Activated T-helper 17 cell treated with anti-CD3 and anti-CD28 coated beads, Interleukin-2, amount 50 U/mL, for 72 hours (primary cell): ENCODE results near the gene AWAT1. TPM values are rescaled to one million over a fixed set of nuclear protein-coding genes. Genes with fewer than 3 reads are reported as not detected.
"Not testable (repeated sequence)": the region's sequence is repeated elsewhere in the genome, so short reads cannot be mapped to it uniquely, and the experiment has no call there.

Source experiments
- ATAC-seq: fragments of 150-1000 bp; cut with Tn5 transposase; replicated peaks from 2 replicates; pipeline ENCODE4 v1.10.0; 2021; ENCODE audit warnings: mild to moderate bottlenecking, moderate library complexity
- H3K27ac Mint-ChIP-seq: one replicate; pipeline ENCODE4 v1.8.0; 2022; ENCODE audit warnings: mixed read lengths
- H3K27me3 Mint-ChIP-seq: one replicate; pipeline ENCODE4 v1.8.0; 2022; ENCODE audit warnings: mixed read lengths
- H3K36me3 Mint-ChIP-seq: one replicate; pipeline ENCODE4 v1.8.0; 2022; ENCODE audit warnings: low read depth, mild to moderate bottlenecking, mixed read lengths
- H3K4me1 Mint-ChIP-seq: one replicate; pipeline ENCODE4 v1.8.0; 2022; ENCODE audit warnings: mixed read lengths
- H3K4me3 Mint-ChIP-seq: one replicate; pipeline ENCODE4 v1.8.0; 2022; ENCODE audit warnings: mild to moderate bottlenecking, mixed read lengths
- H3K9me3 Mint-ChIP-seq: one replicate; pipeline ENCODE4 v1.8.0; 2022; ENCODE audit warnings: mixed read lengths
- total RNA-seq, 2 donors: library from RNA; stranded (reverse); gene quantifications; one replicate each; pipeline ENCODE4 v1.2.3, GENCODE V29; 2022

The AWAT1 gene
- not detected for total RNA-seq

- Mint-ChIP-seq H3K27ac (no peak within 1 kb of the TSS), H3K9me3 (no peaks in the 10 kb centered on the region), H3K36me3 (no peaks in the 10 kb centered on the region), H3K27me3 (peaks cover 3% of the 10 kb centered on the region), H3K4me1 (no peaks in the 10 kb centered on the region), H3K4me3 (no peak within 1 kb of the TSS)
- no peak for ATAC-seq
Measured at GRCh38 chrX:70234355-70234754, at the start of gene AWAT1. AWAT1 (plus strand) TSS chrX:70234655; CDS start chrX:70234696, 41 bp downstream.

GRCh38 chrX:70190225-70190624, 44.2 kb upstream of the AWAT1 start:
- H3K27me3 Mint-ChIP-seq, result peaks cover 6% of the 10 kb centered on the region
- no peak for ATAC-seq
- H3K9me3 Mint-ChIP-seq, result peaks cover 7% of the 10 kb centered on the region
- peaks cover 6% of the 10 kb centered on the region for H3K36me3 Mint-ChIP-seq
- H3K27ac Mint-ChIP-seq, result no peak overlapping the region
- no peak overlapping the region for H3K4me3 Mint-ChIP-seq
- no peaks in the 10 kb centered on the region for H3K4me1 Mint-ChIP-seq

- peak; percentile 85 for ATAC-seq
- Mint-ChIP-seq H3K27me3 (no peaks in the 10 kb centered on the region), H3K36me3 (no peaks in the 10 kb centered on the region), H3K4me1 (no peaks in the 10 kb centered on the region), H3K27ac (no peak overlapping the region), H3K9me3 (no peaks in the 10 kb centered on the region), H3K4me3 (peak overlapping the region; percentile 1)
Measured at GRCh38 chrX:70196961-70197720, 37.3 kb upstream of the AWAT1 start.

- H3K36me3 Mint-ChIP-seq, result no peaks in the 10 kb centered on the region
- H3K9me3 Mint-ChIP-seq, result no peaks in the 10 kb centered on the region
- no peaks in the 10 kb centered on the region for H3K27me3 Mint-ChIP-seq
Measured at GRCh38 chrX:70201732-70202131, 32.7 kb upstream of the AWAT1 start.

GRCh38 chrX:70208479-70208878, 26.0 kb upstream of the AWAT1 start:
- Mint-ChIP-seq H3K36me3 (no peaks in the 10 kb centered on the region), H3K4me3 (no peak overlapping the region), H3K27me3 (no peaks in the 10 kb centered on the region), H3K27ac (no peak overlapping the region), H3K9me3 (no peaks in the 10 kb centered on the region), H3K4me1 (no peaks in the 10 kb centered on the region)
- no peak for ATAC-seq

More at GRCh38 chrX:70201732-70202131, 32.7 kb upstream of the AWAT1 start:
- no peak for ATAC-seq
- H3K27ac Mint-ChIP-seq, result no peak overlapping the region
- H3K4me1 Mint-ChIP-seq, result no peaks in the 10 kb centered on the region
- H3K4me3 Mint-ChIP-seq, result no peak overlapping the region

GRCh38 chrX:70209570-70209969, 24.9 kb upstream of the AWAT1 start:
- not testable (repeated sequence) for H3K27me3 Mint-ChIP-seq, H3K4me3 Mint-ChIP-seq, H3K4me1 Mint-ChIP-seq, H3K27ac Mint-ChIP-seq, ATAC-seq, H3K36me3 Mint-ChIP-seq, H3K9me3 Mint-ChIP-seq

- H3K36me3 Mint-ChIP-seq, result no peaks in the 10 kb centered on the region
- no peak overlapping the region for H3K4me3 Mint-ChIP-seq
- no peaks in the 10 kb centered on the region for H3K27me3 Mint-ChIP-seq
- no peak overlapping the region for H3K27ac Mint-ChIP-seq
- no peak for ATAC-seq
- no peaks in the 10 kb centered on the region for H3K4me1 Mint-ChIP-seq
- H3K9me3 Mint-ChIP-seq, result no peaks in the 10 kb centered on the region
Measured at GRCh38 chrX:70219938-70220764, 14.3 kb upstream of the AWAT1 start.

- no peaks in the 10 kb centered on the region for H3K36me3 Mint-ChIP-seq
- no peaks in the 10 kb centered on the region for H3K4me1 Mint-ChIP-seq
- H3K4me3 Mint-ChIP-seq, result no peak overlapping the region
- no peaks in the 10 kb centered on the region for H3K9me3 Mint-ChIP-seq
- no peak for ATAC-seq
- H3K27ac Mint-ChIP-seq, result no peak overlapping the region
- H3K27me3 Mint-ChIP-seq, result no peaks in the 10 kb centered on the region
Measured at GRCh38 chrX:70226048-70226447, 8.4 kb upstream of the AWAT1 start.

- ATAC-seq, result no peak
- H3K9me3 Mint-ChIP-seq, result no peaks in the 10 kb centered on the region
- H3K4me3 Mint-ChIP-seq, result no peak overlapping the region
Measured at GRCh38 chrX:70226687-70227086, 7.8 kb upstream of the AWAT1 start.

GRCh38 chrX:70231666-70232065, 2.8 kb upstream of the AWAT1 start:
- H3K27ac Mint-ChIP-seq, result no peak overlapping the region
- no peak for ATAC-seq
- H3K27me3 Mint-ChIP-seq, result peaks cover 3% of the 10 kb centered on the region
- no peak overlapping the region for H3K4me3 Mint-ChIP-seq
- H3K9me3 Mint-ChIP-seq, result no peaks in the 10 kb centered on the region
- no peaks in the 10 kb centered on the region for H3K36me3 Mint-ChIP-seq
- no peaks in the 10 kb centered on the region for H3K4me1 Mint-ChIP-seq

More at GRCh38 chrX:70226687-70227086, 7.8 kb upstream of the AWAT1 start:
- H3K27me3 Mint-ChIP-seq, result no peaks in the 10 kb centered on the region
- no peaks in the 10 kb centered on the region for H3K4me1 Mint-ChIP-seq
- H3K36me3 Mint-ChIP-seq, result no peaks in the 10 kb centered on the region
- no peak overlapping the region for H3K27ac Mint-ChIP-seq

- H3K36me3 Mint-ChIP-seq, result no peaks in the 10 kb centered on the region
- ATAC-seq, result no peak
- no peaks in the 10 kb centered on the region for H3K9me3 Mint-ChIP-seq
- H3K27ac Mint-ChIP-seq, result no peak overlapping the region
- H3K4me3 Mint-ChIP-seq, result no peak overlapping the region
- no peaks in the 10 kb centered on the region for H3K4me1 Mint-ChIP-seq
- H3K27me3 Mint-ChIP-seq, result no peaks in the 10 kb centered on the region
Measured at GRCh38 chrX:70240751-70241150, 6.3 kb downstream of the AWAT1 start.

- H3K4me3 Mint-ChIP-seq, result no peak overlapping the region
Measured at GRCh38 chrX:70241501-70241900, 7.0 kb downstream of the AWAT1 start.

GRCh38 chrX:70243601-70244000, 9.1 kb downstream of the AWAT1 start:
- H3K4me3 Mint-ChIP-seq, result not testable (repeated sequence)

More at GRCh38 chrX:70241501-70241900, 7.0 kb downstream of the AWAT1 start:
- H3K4me1 Mint-ChIP-seq, result no peaks in the 10 kb centered on the region
- no peak overlapping the region for H3K27ac Mint-ChIP-seq
- H3K36me3 Mint-ChIP-seq, result no peaks in the 10 kb centered on the region
- no peaks in the 10 kb centered on the region for H3K9me3 Mint-ChIP-seq
- no peak for ATAC-seq
- H3K27me3 Mint-ChIP-seq, result no peaks in the 10 kb centered on the region

GRCh38 chrX:70244881-70245280, 10.4 kb downstream of the AWAT1 start:
- H3K27ac Mint-ChIP-seq, result no peak overlapping the region
- H3K4me1 Mint-ChIP-seq, result no peaks in the 10 kb centered on the region
- H3K9me3 Mint-ChIP-seq, result no peaks in the 10 kb centered on the region
- no peak overlapping the region for H3K4me3 Mint-ChIP-seq
- no peaks in the 10 kb centered on the region for H3K27me3 Mint-ChIP-seq
- no peak for ATAC-seq
- no peaks in the 10 kb centered on the region for H3K36me3 Mint-ChIP-seq

More at GRCh38 chrX:70243601-70244000, 9.1 kb downstream of the AWAT1 start:
- not testable (repeated sequence) for H3K36me3 Mint-ChIP-seq, H3K27ac Mint-ChIP-seq, H3K9me3 Mint-ChIP-seq, H3K4me1 Mint-ChIP-seq, ATAC-seq, H3K27me3 Mint-ChIP-seq

- Mint-ChIP-seq H3K4me3 (no peak overlapping the region), H3K27ac (no peak overlapping the region), H3K36me3 (no peaks in the 10 kb centered on the region), H3K9me3 (no peaks in the 10 kb centered on the region), H3K4me1 (no peaks in the 10 kb centered on the region), H3K27me3 (no peaks in the 10 kb centered on the region)
- ATAC-seq, result no peak
Measured at GRCh38 chrX:70247252-70247651, 12.8 kb downstream of the AWAT1 start.
